Breast epithelium (tissue), 3 donors: Measurements from ENCODE around the gene TM9SF4.

Source experiments
- CTCF ChIP-seq, 3 donors: fragments of 450-650 bp; IDR thresholded peaks; one replicate each; pipeline ENCODE4 v1.5.1; 2016 to 2017; ENCODE audit warnings: antibody characterized with exemption in 3 of 3, mild to moderate bottlenecking in 3 of 3, moderate library complexity in 3 of 3
- POLR2A ChIP-seq: fragments of 450-650 bp; IDR thresholded peaks from one replicate; pipeline ENCODE4 v1.6.1; 2016; ENCODE audit warnings: antibody characterized with exemption, mild to moderate bottlenecking, moderate library complexity
- POLR2AphosphoS5 ChIP-seq, 3 donors: sonication (generic); formaldehyde crosslinking; IDR thresholded peaks; one replicate each; pipeline ENCODE4 v1.6.1; 2017; ENCODE audit warnings: antibody characterized with exemption in 3 of 3

- TF ChIP-seq CTCF (IDR thresholded peaks at IDR 0.05) = no peak
- TF ChIP-seq POLR2AphosphoS5 (IDR thresholded peaks at IDR 0.05) = no peak
- TF ChIP-seq POLR2A = no peak
Observed at GRCh38 chr20:32179515-32179914, 70.0 kb downstream of the TM9SF4 start.
